Subcutaneous abdominal adipose tissue (tissue), 5 donors: ENCODE results near the gene COPB1.
A peak's percentile ranks its signal among the peaks of the same experiment; 100 is the strongest.

Experiments
- H3K27ac ChIP-seq: one replicate; pipeline ENCODE4 v1.7.0; 2013; ENCODE audit warnings: low read depth, mild to moderate bottlenecking, inconsistent platforms, low read length, moderate library complexity
- H3K27me3 ChIP-seq, 5 donors: one replicate each; pipeline ENCODE4 v1.7.0; 2013; ENCODE audit warnings: low read length in 5 of 5, inconsistent platforms in 1 of 5; ENCODE audit not compliant: control insufficient read depth in 5 of 5, insufficient read depth in 4 of 5
- H3K36me3 ChIP-seq, 5 donors: one replicate each; pipeline ENCODE4 v1.7.0; 2013; ENCODE audit warnings: low read length in 5 of 5; ENCODE audit not compliant: control insufficient read depth in 5 of 5, insufficient read depth in 5 of 5
- H3K4me1 ChIP-seq, 5 donors: one replicate each; pipeline ENCODE4 v1.7.0; 2013; ENCODE audit warnings: low read length in 5 of 5, mild to moderate bottlenecking in 3 of 5, moderate library complexity in 1 of 5; ENCODE audit not compliant: control insufficient read depth in 5 of 5, insufficient read depth in 5 of 5
- H3K4me3 ChIP-seq, 5 donors: one replicate each; pipeline ENCODE4 v1.7.0; 2013; ENCODE audit warnings: low read length in 5 of 5, low read depth in 1 of 5
- H3K9ac ChIP-seq, 5 donors: one replicate each; pipeline ENCODE4 v1.7.0; 2013; ENCODE audit warnings: low read length in 5 of 5, mild to moderate bottlenecking in 4 of 5, moderate library complexity in 3 of 5
- H3K9me3 ChIP-seq, 5 donors: one replicate each; pipeline ENCODE4 v1.7.0; 2013; ENCODE audit warnings: low read length in 5 of 5; ENCODE audit not compliant: control insufficient read depth in 5 of 5
- donor health status: healthy.
- donor health status: healthy.
- donor health status: healthy.
- donor health status: healthy.
- donor health status: healthy.

COPB1 gene

DNA sequence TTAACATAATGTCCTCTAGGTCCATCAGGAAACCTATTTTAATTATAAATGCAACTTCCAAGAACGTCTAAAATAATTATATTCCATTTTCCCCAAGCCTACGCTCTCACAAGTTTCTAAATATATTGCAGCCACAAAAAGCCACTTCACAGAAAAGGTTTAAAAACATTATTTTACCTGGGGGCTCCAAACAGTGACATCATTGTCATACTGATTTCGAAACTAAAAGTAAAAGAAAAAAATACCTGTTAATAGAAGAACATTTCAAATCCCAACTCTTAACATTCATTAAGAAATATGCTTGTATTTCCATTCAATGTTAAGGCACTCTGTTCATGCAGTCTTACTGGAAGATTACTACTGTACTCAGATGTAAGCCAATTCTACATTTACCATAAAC, 19.2 kb upstream of the COPB1 start:
- Histone ChIP-seq H3K9ac (peak overlapping the region; percentile 96 to 100 (median 98)), H3K4me3 (peak overlapping the region; percentile 78 to 98 (median 96)), H3K27ac (peak overlapping the region; percentile 97), H3K4me1 (peaks cover 2 to 25% (median 20%) of the 10 kb centered on the region in 5 donors), H3K36me3 (peaks cover 25 to 34% (median 30%) of the 10 kb centered on the region in 5 donors), H3K27me3 (no peaks in the 10 kb centered on the region), H3K9me3 (no peaks in the 10 kb centered on the region)

DNA sequence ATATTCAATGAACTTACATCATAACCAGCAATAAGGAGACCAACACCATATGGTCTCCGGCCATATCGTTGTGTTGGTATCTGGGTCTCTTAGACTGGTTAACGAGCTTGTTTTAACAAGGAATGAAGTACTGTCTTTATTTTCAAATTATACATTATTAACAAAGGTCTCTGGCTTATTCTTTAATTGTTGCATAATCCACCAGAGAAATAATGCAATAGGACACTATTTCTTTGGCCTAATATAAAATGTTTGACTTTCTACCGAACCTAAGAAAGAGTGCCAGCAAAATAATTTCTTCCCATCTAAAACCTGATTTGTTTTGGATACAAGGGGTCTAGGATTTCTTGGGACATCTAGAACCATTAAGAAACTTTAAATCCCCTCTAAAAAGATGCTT, 14.2 kb upstream of the COPB1 start:
- peaks cover 60 to 80% (median 66%) of the 10 kb centered on the region in 5 donors for H3K36me3 ChIP-seq
- H3K4me3 ChIP-seq = no peak overlapping the region
- H3K27ac ChIP-seq = no peak overlapping the region
- H3K27me3 ChIP-seq = no peaks in the 10 kb centered on the region
- peaks cover 0 to 14% (median 5%) of the 10 kb centered on the region in 5 donors for H3K4me1 ChIP-seq
- H3K9ac ChIP-seq = peak overlapping the region in 1 of 5 donors; percentile 48
- H3K9me3 ChIP-seq = no peaks in the 10 kb centered on the region

DNA sequence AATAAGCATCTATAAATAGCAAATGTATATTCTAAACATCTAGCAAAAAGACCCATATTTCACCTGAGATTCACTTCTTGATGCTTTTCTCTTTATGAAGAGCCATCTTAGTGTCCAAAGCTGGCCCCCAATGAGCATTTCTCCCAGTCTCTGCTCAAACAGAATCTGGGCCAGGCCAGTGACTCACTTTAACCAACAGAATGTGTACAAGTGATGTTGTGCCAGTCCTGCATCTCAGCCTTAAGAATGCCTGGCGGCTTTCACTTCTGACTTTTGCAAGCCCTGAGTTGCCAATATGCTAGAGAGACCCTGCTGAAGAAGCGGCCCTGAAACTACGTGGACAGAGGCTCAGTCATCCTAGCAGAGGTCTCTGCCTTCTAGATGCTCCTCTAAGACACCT, 6.9 kb upstream of the COPB1 start:
- Histone ChIP-seq H3K27me3 (no peaks in the 10 kb centered on the region), H3K9me3 (no peaks in the 10 kb centered on the region), H3K9ac (no peak overlapping the region), H3K4me1 (no peaks in the 10 kb centered on the region), H3K36me3 (peaks cover 55 to 73% (median 69%) of the 10 kb centered on the region in 5 donors), H3K27ac (no peak overlapping the region), H3K4me3 (no peak overlapping the region)

DNA sequence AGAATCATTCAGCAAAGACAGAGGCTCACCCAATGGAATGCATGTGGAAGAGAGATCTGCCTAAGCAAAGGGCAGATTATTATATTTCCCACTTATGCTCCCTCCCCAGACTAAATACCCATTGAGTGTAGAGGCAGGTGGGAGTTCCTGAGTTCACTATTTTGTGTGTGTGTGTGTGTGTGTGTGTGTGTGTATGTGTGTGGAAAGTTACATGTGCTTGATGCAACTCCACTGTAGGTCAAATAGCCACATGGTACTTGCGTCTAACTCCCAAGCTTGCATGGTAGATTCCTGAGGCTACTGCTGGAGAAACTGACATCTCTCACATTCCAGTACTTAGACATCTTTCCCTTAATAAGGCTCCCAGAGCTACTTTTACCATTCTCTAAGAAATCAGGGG, 3.4 kb upstream of the COPB1 start:
- H3K27me3 ChIP-seq = no peaks in the 10 kb centered on the region
- no peak overlapping the region for H3K9ac ChIP-seq
- no peaks in the 10 kb centered on the region for H3K9me3 ChIP-seq
- peaks cover 26 to 45% (median 41%) of the 10 kb centered on the region in 5 donors for H3K36me3 ChIP-seq
- H3K4me3 ChIP-seq = no peak overlapping the region
- peaks cover 0 to 25% (median 17%) of the 10 kb centered on the region in 5 donors for H3K4me1 ChIP-seq
- H3K27ac ChIP-seq = no peak overlapping the region

DNA sequence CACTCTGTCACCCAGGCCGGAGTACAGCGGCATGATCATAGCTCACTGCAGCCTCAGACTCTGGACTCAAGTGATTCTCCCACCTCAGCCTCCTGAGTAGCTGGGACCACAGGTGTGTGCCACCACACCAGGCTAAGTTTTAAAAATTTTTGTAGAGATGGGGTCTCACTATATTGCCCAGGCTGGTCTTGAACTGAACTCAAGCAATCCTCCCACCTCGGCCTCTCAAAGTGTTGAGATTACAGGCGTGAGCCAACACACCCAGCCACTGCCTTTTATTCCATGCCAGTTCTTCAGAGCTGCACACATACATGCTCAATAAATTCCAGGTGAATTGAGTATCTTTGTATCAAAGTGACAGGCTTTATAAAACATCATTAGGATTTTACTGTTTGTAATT, 2.4 kb upstream of the COPB1 start:
- H3K9ac ChIP-seq = peak overlapping the region in 1 of 5 donors; percentile 33
- peaks cover 19 to 40% (median 34%) of the 10 kb centered on the region in 5 donors for H3K36me3 ChIP-seq
- no peaks in the 10 kb centered on the region for H3K27me3 ChIP-seq
- peaks cover 0 to 25% (median 20%) of the 10 kb centered on the region in 5 donors for H3K4me1 ChIP-seq
- H3K4me3 ChIP-seq = no peak overlapping the region
- no peaks in the 10 kb centered on the region for H3K9me3 ChIP-seq
- no peak overlapping the region for H3K27ac ChIP-seq

DNA sequence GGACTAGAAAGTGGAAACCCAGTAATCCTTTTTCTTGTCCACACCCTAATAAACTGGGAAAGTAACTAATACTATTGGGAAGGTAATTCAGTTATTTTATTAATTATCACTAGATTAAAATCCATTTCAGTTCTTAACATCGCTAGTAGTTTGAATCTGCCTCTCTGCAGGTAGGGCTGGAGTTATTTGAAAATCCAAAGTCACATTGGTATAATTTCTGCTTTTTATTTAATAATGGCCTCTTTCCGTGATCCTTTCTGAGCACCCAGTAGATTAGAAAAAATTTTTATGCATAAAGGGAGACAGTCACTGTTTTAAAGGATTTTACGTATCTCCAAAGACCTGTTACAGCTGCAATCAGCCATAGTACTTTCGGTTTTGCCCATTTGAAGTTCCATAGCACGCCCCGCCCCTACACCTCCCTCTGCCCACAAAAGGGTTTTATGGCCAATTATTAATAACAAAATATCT, 605 bp upstream of the COPB1 start:
- no peaks in the 10 kb centered on the region for H3K9me3 ChIP-seq
- peak overlapping the region; percentile 82 for H3K27ac ChIP-seq
- peak overlapping the region; percentile 75 to 96 (median 91) for H3K4me3 ChIP-seq
- no peaks in the 10 kb centered on the region for H3K27me3 ChIP-seq
- peaks cover 12 to 28% (median 17%) of the 10 kb centered on the region in 5 donors for H3K36me3 ChIP-seq
- peaks cover 0 to 29% (median 20%) of the 10 kb centered on the region in 5 donors for H3K4me1 ChIP-seq
- H3K9ac ChIP-seq = peak overlapping the region; percentile 43 to 95 (median 87)

DNA sequence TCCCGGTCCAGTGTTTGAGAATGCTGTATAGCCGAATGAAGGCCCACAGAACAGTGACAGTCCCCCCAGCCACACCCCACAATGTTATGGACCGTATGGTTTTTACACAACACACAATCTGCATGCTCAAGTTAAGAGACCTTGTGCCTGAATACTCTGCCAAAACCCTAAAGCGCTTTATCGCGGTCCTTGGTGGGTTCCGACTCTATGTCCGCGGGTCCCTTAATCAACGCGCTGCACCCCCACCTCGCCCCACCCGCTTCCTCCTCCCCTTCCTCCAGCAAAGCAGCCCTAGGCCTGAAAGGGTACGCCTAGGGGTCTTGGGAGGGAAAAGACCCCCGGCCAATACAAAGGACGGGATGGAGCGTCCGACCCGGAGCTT, 442 bp downstream of the COPB1 start:
- Histone ChIP-seq H3K9me3 (no peaks in the 10 kb centered on the region), H3K27me3 (no peaks in the 10 kb centered on the region), H3K4me1 (peaks cover 0 to 29% (median 20%) of the 10 kb centered on the region in 5 donors), H3K4me3 (peak overlapping the region; percentile 75 to 96 (median 91)), H3K27ac (peak overlapping the region; percentile 82), H3K36me3 (peaks cover 6 to 29% (median 15%) of the 10 kb centered on the region in 5 donors), H3K9ac (peak overlapping the region; percentile 81 to 95 (median 90))

DNA sequence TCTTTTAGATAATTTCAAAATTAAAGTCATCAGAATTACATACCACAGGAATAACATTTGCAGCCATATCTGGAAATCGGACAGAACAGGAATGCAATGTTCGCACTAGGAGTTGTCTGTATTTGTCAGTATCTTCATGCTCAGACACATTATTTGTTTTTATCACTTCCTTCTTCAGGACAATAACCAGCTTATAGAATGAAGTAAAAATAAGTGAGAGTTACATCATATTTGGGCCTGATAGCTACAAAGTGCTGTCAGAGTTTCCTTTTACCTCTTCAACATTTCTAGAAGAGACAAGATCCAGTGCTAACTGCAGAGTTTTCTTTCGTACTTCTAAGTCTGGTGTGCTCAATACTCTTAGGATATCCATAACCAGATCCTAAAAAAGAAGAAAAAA, 18.9 kb downstream of the COPB1 start:
- Histone ChIP-seq H3K27ac (no peak overlapping the region), H3K36me3 (peaks cover 54 to 95% (median 92%) of the 10 kb centered on the region in 5 donors), H3K4me1 (no peaks in the 10 kb centered on the region), H3K9ac (no peak overlapping the region), H3K9me3 (no peaks in the 10 kb centered on the region), H3K27me3 (no peaks in the 10 kb centered on the region), H3K4me3 (no peak overlapping the region)

DNA sequence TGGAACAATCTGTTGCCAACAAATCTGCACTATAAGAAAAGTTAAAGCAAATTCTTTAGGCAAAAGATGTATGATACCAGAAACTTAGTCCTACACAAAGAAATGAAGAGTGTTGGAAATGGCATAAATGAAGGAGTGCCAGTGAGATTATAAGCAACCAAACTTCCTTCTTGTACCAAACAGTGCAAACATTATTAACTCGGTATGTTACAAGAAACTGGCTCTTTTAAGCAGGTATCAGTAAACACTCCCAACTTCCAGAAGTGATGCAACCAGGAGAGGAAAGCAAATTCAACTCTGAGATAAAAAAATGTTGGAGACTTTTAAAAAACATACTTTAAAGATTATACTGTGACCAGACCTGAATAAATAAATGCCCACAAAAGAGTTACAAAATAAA, 28.5 kb downstream of the COPB1 start:
- Histone ChIP-seq H3K27ac (no peak overlapping the region), H3K36me3 (peaks cover 75 to 96% (median 81%) of the 10 kb centered on the region in 5 donors), H3K27me3 (no peaks in the 10 kb centered on the region), H3K4me3 (no peak overlapping the region), H3K9ac (no peak overlapping the region), H3K4me1 (peaks cover 0 to 5% (median 2%) of the 10 kb centered on the region in 5 donors), H3K9me3 (no peaks in the 10 kb centered on the region)

DNA sequence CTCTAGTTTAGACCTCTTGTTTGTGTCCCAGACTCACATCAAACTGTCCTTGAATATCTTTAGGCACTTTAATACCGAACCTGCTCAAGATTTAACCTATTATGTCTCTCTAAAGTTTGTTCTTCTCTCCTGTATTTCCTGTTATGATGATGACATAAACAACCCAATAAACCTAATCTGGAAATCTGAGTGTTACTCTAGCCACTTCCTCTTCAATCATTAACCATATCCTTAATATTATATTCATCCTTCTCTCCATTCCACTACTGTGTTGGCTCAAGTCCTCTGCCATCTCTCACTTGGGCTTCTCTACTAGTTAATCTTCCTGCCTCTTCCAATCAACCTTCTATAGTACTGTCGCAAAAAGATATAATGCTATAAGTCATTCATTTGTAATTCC, 36.0 kb downstream of the COPB1 start:
- no peak overlapping the region for H3K27ac ChIP-seq
- H3K27me3 ChIP-seq = no peaks in the 10 kb centered on the region
- H3K4me1 ChIP-seq = no peaks in the 10 kb centered on the region
- no peaks in the 10 kb centered on the region for H3K9me3 ChIP-seq
- no peak overlapping the region for H3K4me3 ChIP-seq
- peak overlapping the region in 1 of 5 donors; percentile 30 for H3K9ac ChIP-seq
- peaks cover 71 to 95% (median 84%) of the 10 kb centered on the region in 5 donors for H3K36me3 ChIP-seq
